Measurements from ENCODE around the gene SENP7.

SENP7 gene

GRCh38 chr3:101278727-101279126, 234.3 kb downstream of the SENP7 start:
- DNase-seq (ENCODE audit: low read depth in 2 of 2, low spot score in 1 of 2), result no peak
